ENCODE results near the gene DKK2.

DNA sequence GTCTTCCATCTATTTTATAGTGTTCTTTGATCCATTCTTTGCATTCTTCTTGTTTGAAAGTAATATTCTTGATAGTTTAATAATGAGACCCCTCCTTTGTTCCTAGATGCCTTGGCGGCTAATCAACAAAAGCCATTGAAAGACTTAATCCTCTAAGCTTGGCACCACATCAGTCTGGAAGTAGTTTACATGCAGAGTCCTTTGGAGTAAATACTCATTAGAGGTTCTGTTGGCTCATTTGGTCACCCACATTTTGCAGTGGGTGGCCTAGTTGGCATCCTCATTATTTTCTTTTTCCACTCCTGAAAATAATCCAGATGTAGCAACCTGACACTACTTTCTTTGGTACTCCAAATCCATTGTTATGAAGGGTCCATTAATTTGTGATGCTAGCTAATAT is 64.5 kb downstream of the DKK2 start:
- TF ChIP-seq, protein P1, sequence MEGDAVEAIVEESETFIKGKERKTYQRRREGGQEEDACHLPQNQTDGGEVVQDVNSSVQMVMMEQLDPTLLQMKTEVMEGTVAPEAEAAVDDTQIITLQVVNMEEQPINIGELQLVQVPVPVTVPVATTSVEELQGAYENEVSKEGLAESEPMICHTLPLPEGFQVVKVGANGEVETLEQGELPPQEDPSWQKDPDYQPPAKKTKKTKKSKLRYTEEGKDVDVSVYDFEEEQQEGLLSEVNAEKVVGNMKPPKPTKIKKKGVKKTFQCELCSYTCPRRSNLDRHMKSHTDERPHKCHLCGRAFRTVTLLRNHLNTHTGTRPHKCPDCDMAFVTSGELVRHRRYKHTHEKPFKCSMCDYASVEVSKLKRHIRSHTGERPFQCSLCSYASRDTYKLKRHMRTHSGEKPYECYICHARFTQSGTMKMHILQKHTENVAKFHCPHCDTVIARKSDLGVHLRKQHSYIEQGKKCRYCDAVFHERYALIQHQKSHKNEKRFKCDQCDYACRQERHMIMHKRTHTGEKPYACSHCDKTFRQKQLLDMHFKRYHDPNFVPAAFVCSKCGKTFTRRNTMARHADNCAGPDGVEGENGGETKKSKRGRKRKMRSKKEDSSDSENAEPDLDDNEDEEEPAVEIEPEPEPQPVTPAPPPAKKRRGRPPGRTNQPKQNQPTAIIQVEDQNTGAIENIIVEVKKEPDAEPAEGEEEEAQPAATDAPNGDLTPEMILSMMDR (IDR thresholded peaks at IDR 0.05; ENCODE audit: insufficient read depth, low read depth, low read length): no peak
- TF ChIP-seq EZH2 (IDR thresholded peaks at IDR 0.05; ENCODE audit: insufficient read depth, low read length): no peak

Data from astrocyte (in vitro differentiated cells and primary cell).